Left cardiac atrium (tissue), 4 donors: ENCODE data around the gene BCL11B. TPM values are rescaled to one million over a fixed set of nuclear protein-coding genes. Genes with fewer than 3 reads are reported as not detected.

Experiments used
- ATAC-seq, 2 donors: fragments of 200-7000 bp; cut with Tn5 transposase; one replicate each; pipeline ENCODE4 v1.9.1; 2020; ENCODE audit warnings: mild to moderate bottlenecking in 2 of 2, moderate library complexity in 2 of 2
- DNase-seq: peaks from one replicate; pipeline ENCODE4 v3.0.0-alpha.2; 2020
- intact Hi-C, 2 donors: fragments of 100-400 bp; cut with DNase I; formaldehyde crosslinking; loops; one replicate each; pipeline versions ENCODE4 v1.14.1 to v1.15.1; 2022 to 2023
- total RNA-seq, 2 donors: library from RNA; stranded (reverse); fragmentation: NEBNext Ultra II Directional; extraction: Animal tissue kit (Norgen Biotek cat#: 25700); gene quantifications; one replicate each; pipeline ENCODE4 v1.2.1, GENCODE V29; 2021
- donor health status: DM: no; HTN: yes; CAD: no.
- donor health status: DM: no; HTN: yes; CAD: no; lungs with severe emphysema.
- donor health status: DM: yes; HTN: yes; CAD: no.
- donor health status: Dilated cardiomyopathy.

The BCL11B gene
- total RNA-seq, 2 donors from 2014 or later, result 0.29 to 0.59 TPM

- intact Hi-C loops, result no loop called here
- DNase-seq (no peak), ATAC-seq (no peak)
Observed at GRCh38 chr14:99176156-99176945, 95.6 kb downstream of the BCL11B start.

GRCh38 chr14:99175331-99176155 lies 96.5 kb downstream of the BCL11B start:
- ATAC-seq (no peak), DNase-seq (no peak)
- intact Hi-C loops, result no loop called here

GRCh38 chr14:99174770-99175319 lies 97.2 kb downstream of the BCL11B start:
- intact Hi-C loops, result no loop called here
- no peak for ATAC-seq
- DNase-seq, result no peak

GRCh38 chr14:99174081-99174769 lies 97.8 kb downstream of the BCL11B start:
- intact Hi-C loops, result no loop called here
- no peak for ATAC-seq
- no peak for DNase-seq

GRCh38 chr14:99173506-99173905 lies 98.5 kb downstream of the BCL11B start:
- DNase-seq, result no peak
- intact Hi-C loops, result no loop called here
- ATAC-seq, result no peak

GRCh38 chr14:99173086-99173485 lies 98.9 kb downstream of the BCL11B start:
- DNase-seq (no peak), ATAC-seq (no peak)
- intact Hi-C loops, result no loop called here

- no peak for ATAC-seq
- no peak for DNase-seq
- intact Hi-C loops, result no loop called here
Observed at GRCh38 chr14:99171396-99171795, 100.6 kb downstream of the BCL11B start.

GRCh38 chr14:99169776-99170356 lies 102.1 kb downstream of the BCL11B start:
- ATAC-seq, result no peak
- no peak for DNase-seq
- intact Hi-C loops, result no loop called here

GRCh38 chr14:99168330-99168729 lies 103.7 kb downstream of the BCL11B start:
- intact Hi-C loops, result no loop called here

GRCh38 chr14:99166506-99166905 lies 105.5 kb downstream of the BCL11B start:
- ATAC-seq, result no peak
- intact Hi-C loops, result no loop called here
- no peak for DNase-seq

More at GRCh38 chr14:99168330-99168729, 103.7 kb downstream of the BCL11B start:
- DNase-seq, result no peak
- no peak for ATAC-seq

- no peak for ATAC-seq
- intact Hi-C loops, result no loop called here
- DNase-seq, result no peak
Observed at GRCh38 chr14:99164712-99165111, 107.3 kb downstream of the BCL11B start.

GRCh38 chr14:99163446-99163845 lies 108.6 kb downstream of the BCL11B start:
- no peak for DNase-seq
- ATAC-seq, result no peak
- intact Hi-C loops, result no loop called here

GRCh38 chr14:99159341-99160340 lies 112.4 kb downstream of the BCL11B start:
- intact Hi-C loops, result no loop called here
- no peak for DNase-seq
- ATAC-seq, result no peak

GRCh38 chr14:99158646-99159165 lies 113.3 kb downstream of the BCL11B start:
- DNase-seq, result no peak
- no peak for ATAC-seq
- intact Hi-C loops, result no loop called here

- intact Hi-C loops, result no loop called here
- no peak for ATAC-seq
Observed at GRCh38 chr14:99158150-99158549, 113.8 kb downstream of the BCL11B start.

GRCh38 chr14:99157676-99158075 lies 114.3 kb downstream of the BCL11B start:
- ATAC-seq, result no peak
- intact Hi-C loops, result no loop called here
- no peak for DNase-seq

More at GRCh38 chr14:99158150-99158549, 113.8 kb downstream of the BCL11B start:
- no peak for DNase-seq

- DNase-seq (no peak), ATAC-seq (no peak)
- intact Hi-C loops, result no loop called here
Observed at GRCh38 chr14:99157246-99157645, 114.8 kb downstream of the BCL11B start.

- intact Hi-C loops, result no loop called here
- no peak for DNase-seq
Observed at GRCh38 chr14:99156814-99157213, 115.2 kb downstream of the BCL11B start.

More at GRCh38 chr14:99156814-99157213, 115.2 kb downstream of the BCL11B start:
- ATAC-seq, result no peak
